ENCODE results near the gene TMSB4X.
"Not testable (repeated sequence)": the region's sequence is repeated elsewhere in the genome, so short reads cannot be mapped to it uniquely, and the experiment has no call there.

TMSB4X gene

GRCh38 chrX:12955882-12956703 lies 18.8 kb upstream of the TMSB4X start:
- DNase-seq: no peak

- no peak for DNase-seq
Measured at GRCh38 chrX:12956704-12957534, 18.0 kb upstream of the TMSB4X start.

DNA sequence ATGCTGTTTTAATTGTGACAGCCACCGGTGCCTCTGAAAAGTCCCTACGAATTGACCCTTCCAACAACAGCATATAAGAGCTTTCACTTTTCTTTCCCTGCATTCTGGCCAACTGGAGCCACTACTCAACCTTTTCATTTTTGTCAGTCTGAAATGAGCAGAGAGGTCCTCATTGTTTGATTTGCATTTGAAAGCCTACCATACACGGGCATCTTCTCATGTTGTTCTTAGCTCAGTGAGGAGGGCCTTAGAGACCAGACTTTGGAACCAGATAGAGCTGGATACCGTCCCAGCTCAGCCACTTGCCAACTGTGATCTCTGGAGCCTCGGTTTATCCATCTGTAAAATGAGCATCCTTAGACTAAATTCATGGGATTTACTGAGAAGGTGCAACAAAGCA lies 16.9 kb upstream of the TMSB4X start:
- no peak for DNase-seq

- no peak for DNase-seq
Measured at GRCh38 chrX:12958461-12958860, 16.4 kb upstream of the TMSB4X start.

GRCh38 chrX:12961196-12961718 lies 13.7 kb upstream of the TMSB4X start:
- no peak for DNase-seq

- no peak for DNase-seq
Measured at GRCh38 chrX:12962041-12962504, 12.8 kb upstream of the TMSB4X start.

DNA sequence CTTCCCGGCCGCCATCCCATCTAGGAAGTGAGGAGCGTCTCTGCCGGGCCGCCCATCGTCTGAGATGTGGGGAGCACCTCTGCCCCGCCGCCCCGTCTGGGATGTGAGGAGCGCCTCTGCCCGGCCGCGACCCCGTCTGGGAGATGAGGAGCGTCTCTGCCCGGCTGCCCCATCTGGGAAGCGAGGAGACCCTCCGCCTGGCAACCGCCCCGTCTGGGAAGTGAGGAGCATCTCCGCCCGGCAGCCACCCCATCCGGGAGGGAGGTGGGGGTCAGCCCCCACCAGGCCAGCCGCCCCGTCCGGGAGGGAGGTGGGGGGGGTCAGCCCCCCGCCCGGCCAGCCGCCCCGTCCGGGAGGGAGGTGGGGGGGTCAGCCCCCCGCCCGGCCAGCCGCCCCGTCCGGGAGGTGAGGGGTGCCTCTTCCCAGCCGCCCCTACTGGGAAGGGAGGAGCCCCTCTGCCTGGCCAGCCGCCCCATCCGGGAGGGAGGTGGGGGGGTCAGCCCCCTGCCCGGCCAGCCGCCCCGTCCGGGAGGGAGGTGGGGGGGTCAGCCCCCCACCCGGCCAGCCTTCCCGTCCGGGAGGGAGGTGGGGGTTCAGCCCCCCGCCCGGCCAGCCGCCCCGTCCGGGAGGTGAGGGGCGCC lies 11.6 kb upstream of the TMSB4X start:
- not testable (repeated sequence) for DNase-seq

GRCh38 chrX:12965131-12965940 lies 9.6 kb upstream of the TMSB4X start:
- DNase-seq: no peak

- no peak for DNase-seq
Measured at GRCh38 chrX:12966151-12966550, 8.8 kb upstream of the TMSB4X start.

DNA sequence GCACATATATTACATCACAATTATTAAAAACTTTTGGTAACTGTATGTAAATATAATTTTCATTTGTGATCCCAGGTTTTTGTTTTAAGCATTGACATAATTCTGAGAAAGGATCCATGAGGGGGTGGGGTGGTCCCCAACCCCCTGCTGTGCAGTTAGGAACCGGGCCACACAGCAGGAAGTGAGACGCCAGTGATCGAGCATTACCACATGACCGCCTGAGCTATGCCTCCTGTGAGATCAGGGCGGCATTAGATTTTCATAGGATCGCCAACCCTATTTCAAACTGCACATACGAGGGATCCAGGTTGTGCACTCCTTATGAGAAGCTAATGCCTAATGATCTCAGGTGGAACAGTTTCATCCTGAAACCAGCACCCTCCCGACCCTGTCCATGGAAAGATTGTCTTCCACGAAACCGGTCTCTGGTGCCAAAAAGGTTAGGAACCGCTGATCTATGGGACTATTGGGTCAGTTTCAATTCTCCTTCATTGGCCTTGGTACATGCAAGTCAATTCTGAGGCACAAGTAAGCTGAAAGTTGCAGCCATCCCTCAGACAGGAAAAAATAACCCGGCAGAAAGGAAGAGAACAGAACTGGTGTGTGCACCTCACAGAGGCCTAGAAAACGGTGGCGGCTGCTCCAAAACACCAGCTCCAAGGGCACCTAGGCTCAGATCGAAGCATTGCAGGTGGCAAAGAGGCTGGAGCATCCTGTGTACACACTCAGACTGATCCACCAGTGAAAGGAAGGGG lies 7.0 kb upstream of the TMSB4X start:
- DNase-seq: no peak

DNA sequence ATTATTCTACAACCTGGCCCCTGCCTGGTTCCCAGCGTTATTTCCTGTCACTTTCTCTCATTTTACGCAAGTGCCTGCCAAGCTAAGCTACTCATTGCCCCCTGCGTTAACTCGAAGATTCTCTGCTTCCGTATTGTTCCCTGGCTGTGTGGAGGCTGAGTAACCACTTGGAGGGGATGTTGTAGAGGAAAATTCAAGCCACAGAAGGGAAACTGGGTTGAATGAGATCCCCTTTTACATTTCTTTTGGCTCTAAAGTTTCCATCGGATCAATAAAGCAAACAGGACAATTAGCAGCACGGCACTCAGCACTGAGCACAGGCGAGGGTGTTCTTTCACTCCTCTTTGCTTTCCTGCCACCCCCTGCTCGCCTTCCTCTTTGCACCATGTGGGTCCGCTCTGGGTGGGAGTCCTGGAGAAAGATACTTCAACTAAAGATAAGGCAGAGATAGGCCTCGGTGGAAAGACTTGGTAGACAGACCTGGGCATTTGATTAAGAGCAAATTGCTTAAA lies 4.2 kb upstream of the TMSB4X start:
- no peak for DNase-seq

GRCh38 chrX:12971282-12972003 lies 3.5 kb upstream of the TMSB4X start:
- no peak for DNase-seq

- no peak for DNase-seq
Measured at GRCh38 chrX:12972243-12972642, 2.7 kb upstream of the TMSB4X start.

- no peak for DNase-seq
Measured at GRCh38 chrX:12972878-12973560, 1.9 kb upstream of the TMSB4X start.

- DNase-seq: no peak
Measured at GRCh38 chrX:12973561-12974304, 1.2 kb upstream of the TMSB4X start.

- DNase-seq: peak; percentile 28
Measured at GRCh38 chrX:12974305-12974795, 560 bp upstream of the TMSB4X start.

DNA sequence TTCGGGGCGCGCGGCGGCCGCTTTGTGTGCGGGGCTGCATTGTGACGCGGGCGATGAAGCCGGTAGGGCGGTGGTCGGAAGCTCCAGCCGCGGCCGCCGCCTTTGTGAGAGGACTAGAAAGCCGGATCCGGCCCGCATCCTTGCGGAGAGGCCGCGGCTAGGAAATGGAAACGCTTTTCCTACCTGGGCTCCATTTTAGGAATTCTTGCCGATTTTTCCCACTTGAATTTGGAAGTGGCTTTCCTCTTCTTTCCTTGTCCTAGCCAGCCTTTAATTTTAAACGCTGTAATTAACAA lies 708 bp downstream of the TMSB4X start:
- DNase-seq: no peak

- no peak for DNase-seq
Measured at GRCh38 chrX:12975991-12976558, 1.2 kb downstream of the TMSB4X start.
